GM23338 (cell line): Measurements from ENCODE around the gene CAMTA1. TPM values are rescaled to one million over a fixed set of nuclear protein-coding genes. Genes with fewer than 3 reads are reported as not detected.

Source experiments
- CREB1 ChIP-seq: fragments of 250-450 bp; sonication (Bioruptor Pico); IDR thresholded peaks from 2 replicates; pipeline ENCODE4 v1.5.0; 2020; ENCODE audit warnings: low read depth, mild to moderate bottlenecking, moderate library complexity
- CTCF ChIP-seq, 2 experiments: fragments of 200-600 bp in 1 of 2; sonication (generic) in 1 of 2; conservative IDR thresholded peaks; 2 replicates each; pipeline versions ENCODE4 v1.5.1 to v1.6.1; 2016 to 2017; ENCODE audit warnings: antibody characterized with exemption in 2 of 2, low read depth in 2 of 2, mild to moderate bottlenecking in 2 of 2, moderate library complexity in 1 of 2
- EZH2 ChIP-seq: fragments of 200-600 bp; sonication (generic); IDR thresholded peaks from one replicate; pipeline ENCODE4 v1.8.0; 2017; ENCODE audit warnings: antibody characterized with exemption, mild to moderate bottlenecking, low read depth; ENCODE audit not compliant: unreplicated experiment
- JUNB ChIP-seq: IDR thresholded peaks from one replicate; pipeline ENCODE4 v1.6.1; 2016; ENCODE audit warnings: antibody characterized with exemption; ENCODE audit not compliant: unreplicated experiment
- POLR2AphosphoS5 ChIP-seq: IDR thresholded peaks from 2 replicates; pipeline ENCODE4 v1.6.1; 2016; ENCODE audit warnings: antibody characterized with exemption, low read depth
- STAT1 ChIP-seq: IDR thresholded peaks from one replicate; pipeline ENCODE4 v1.6.1; 2016; ENCODE audit warnings: antibody characterized with exemption; ENCODE audit not compliant: unreplicated experiment
- ZNF331 ChIP-seq: fragments of 250-450 bp; sonication (Bioruptor Pico); IDR thresholded peaks from 2 replicates; pipeline ENCODE4 v1.5.0; 2020; ENCODE audit warnings: low read depth, mild to moderate bottlenecking, moderate library complexity
- polyA plus RNA-seq: library from polyadenylated mRNA; unstranded; fragments of >200 nt; fragmentation: Nextera tagmentation; extraction: Ambion mirVana; gene quantifications from 2 replicates; pipeline ENCODE4 v1.2.1, GENCODE V29; 2016
- total RNA-seq: library from RNA; depleted of rRNA; stranded (reverse); fragments of >200 nt; shearing (Covaris generic); gene quantifications from 2 replicates; pipeline ENCODE4 v1.2.3, GENCODE V29; 2014
- TF ChIP-seq, protein P1 (sequence below): fragments of 250-450 bp; sonication (Bioruptor Pico); IDR thresholded peaks from 2 replicates; pipeline ENCODE4 v1.5.0; 2020; ENCODE audit warnings: mild to moderate bottlenecking, moderate library complexity
- TF ChIP-seq, protein P2 (sequence below): IDR thresholded peaks from 2 replicates; pipeline ENCODE4 v1.6.1; 2016; ENCODE audit warnings: antibody characterized with exemption

Gene CAMTA1
- total and polyA plus RNA-seq, 2 experiments from 2014 or later, result 115 to 519 TPM

GRCh38 chr1:7658099-7658498, 872.8 kb downstream of the CAMTA1 start (continued):
- TF ChIP-seq, protein P1, sequence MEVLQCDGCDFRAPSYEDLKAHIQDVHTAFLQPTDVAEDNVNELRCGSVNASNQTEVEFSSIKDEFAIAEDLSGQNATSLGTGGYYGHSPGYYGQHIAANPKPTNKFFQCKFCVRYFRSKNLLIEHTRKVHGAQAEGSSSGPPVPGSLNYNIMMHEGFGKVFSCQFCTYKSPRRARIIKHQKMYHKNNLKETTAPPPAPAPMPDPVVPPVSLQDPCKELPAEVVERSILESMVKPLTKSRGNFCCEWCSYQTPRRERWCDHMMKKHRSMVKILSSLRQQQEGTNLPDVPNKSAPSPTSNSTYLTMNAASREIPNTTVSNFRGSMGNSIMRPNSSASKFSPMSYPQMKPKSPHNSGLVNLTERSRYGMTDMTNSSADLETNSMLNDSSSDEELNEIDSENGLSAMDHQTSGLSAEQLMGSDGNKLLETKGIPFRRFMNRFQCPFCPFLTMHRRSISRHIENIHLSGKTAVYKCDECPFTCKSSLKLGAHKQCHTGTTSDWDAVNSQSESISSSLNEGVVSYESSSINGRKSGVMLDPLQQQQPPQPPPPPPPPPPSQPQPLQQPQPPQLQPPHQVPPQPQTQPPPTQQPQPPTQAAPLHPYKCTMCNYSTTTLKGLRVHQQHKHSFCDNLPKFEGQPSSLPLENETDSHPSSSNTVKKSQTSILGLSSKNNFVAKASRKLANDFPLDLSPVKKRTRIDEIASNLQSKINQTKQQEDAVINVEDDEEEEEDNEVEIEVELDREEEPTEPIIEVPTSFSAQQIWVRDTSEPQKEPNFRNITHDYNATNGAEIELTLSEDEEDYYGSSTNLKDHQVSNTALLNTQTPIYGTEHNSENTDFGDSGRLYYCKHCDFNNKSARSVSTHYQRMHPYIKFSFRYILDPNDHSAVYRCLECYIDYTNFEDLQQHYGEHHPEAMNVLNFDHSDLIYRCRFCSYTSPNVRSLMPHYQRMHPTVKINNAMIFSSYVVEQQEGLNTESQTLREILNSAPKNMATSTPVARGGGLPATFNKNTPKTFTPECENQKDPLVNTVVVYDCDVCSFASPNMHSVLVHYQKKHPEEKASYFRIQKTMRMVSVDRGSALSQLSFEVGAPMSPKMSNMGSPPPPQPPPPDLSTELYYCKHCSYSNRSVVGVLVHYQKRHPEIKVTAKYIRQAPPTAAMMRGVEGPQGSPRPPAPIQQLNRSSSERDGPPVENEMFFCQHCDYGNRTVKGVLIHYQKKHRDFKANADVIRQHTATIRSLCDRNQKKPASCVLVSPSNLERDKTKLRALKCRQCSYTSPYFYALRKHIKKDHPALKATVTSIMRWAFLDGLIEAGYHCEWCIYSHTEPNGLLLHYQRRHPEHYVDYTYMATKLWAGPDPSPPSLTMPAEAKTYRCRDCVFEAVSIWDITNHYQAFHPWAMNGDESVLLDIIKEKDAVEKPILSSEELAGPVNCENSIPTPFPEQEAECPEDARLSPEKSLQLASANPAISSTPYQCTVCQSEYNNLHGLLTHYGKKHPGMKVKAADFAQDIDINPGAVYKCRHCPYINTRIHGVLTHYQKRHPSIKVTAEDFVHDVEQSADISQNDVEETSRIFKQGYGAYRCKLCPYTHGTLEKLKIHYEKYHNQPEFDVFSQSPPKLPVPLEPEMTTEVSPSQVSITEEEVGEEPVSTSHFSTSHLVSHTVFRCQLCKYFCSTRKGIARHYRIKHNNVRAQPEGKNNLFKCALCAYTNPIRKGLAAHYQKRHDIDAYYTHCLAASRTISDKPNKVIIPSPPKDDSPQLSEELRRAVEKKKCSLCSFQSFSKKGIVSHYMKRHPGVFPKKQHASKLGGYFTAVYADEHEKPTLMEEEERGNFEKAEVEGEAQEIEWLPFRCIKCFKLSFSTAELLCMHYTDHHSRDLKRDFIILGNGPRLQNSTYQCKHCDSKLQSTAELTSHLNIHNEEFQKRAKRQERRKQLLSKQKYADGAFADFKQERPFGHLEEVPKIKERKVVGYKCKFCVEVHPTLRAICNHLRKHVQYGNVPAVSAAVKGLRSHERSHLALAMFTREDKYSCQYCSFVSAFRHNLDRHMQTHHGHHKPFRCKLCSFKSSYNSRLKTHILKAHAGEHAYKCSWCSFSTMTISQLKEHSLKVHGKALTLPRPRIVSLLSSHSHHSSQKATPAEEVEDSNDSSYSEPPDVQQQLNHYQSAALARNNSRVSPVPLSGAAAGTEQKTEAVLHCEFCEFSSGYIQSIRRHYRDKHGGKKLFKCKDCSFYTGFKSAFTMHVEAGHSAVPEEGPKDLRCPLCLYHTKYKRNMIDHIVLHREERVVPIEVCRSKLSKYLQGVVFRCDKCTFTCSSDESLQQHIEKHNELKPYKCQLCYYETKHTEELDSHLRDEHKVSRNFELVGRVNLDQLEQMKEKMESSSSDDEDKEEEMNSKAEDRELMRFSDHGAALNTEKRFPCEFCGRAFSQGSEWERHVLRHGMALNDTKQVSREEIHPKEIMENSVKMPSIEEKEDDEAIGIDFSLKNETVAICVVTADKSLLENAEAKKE (CRISPR knock-in tag), result no peak
- TF ChIP-seq ZNF331 (CRISPR knock-in tag) (no peak), JUNB (no peak), STAT1 (no peak), CTCF (conservative IDR thresholded peaks at IDR 0.05; ENCODE audit: low read depth in 2 of 2) (no peak), POLR2AphosphoS5 (no peak), EZH2 (no peak), CREB1 (CRISPR knock-in tag) (no peak)
- TF ChIP-seq, protein P2, sequence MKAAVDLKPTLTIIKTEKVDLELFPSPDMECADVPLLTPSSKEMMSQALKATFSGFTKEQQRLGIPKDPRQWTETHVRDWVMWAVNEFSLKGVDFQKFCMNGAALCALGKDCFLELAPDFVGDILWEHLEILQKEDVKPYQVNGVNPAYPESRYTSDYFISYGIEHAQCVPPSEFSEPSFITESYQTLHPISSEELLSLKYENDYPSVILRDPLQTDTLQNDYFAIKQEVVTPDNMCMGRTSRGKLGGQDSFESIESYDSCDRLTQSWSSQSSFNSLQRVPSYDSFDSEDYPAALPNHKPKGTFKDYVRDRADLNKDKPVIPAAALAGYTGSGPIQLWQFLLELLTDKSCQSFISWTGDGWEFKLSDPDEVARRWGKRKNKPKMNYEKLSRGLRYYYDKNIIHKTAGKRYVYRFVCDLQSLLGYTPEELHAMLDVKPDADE, result no peak
